ENCODE data around the gene GLI1.

DNA sequence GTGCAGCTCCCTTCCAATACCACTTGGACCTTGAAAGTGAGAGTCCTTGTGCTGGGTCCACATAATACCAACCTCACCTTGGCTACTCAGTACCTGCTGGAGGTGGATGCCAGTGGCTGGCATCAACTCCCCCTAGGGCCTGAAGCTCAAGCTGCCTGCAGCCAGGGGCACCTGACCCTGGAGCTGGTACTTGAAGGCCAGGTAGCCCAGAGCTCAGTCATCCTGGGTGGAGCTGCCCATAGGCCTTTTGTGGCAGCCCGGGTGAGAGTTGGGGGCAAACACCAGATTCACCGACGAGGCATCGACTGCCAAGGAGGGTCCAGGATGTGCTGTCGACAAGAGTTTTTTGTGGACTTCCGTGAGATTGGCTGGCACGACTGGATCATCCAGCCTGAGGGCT is 10.2 kb upstream of the GLI1 start:
- TF ChIP-seq POLR2A (IDR thresholded peaks at IDR 0.05; ENCODE audit: low read depth, low read length) = no peak
- TF ChIP-seq POLR2AphosphoS5 (IDR thresholded peaks at IDR 0.05; ENCODE audit: low read depth, low read length) = no peak

Data from GM12892 (cell line).